Lung microvascular endothelial cell (primary cell): ENCODE data around the gene ITGB1. TPM values are rescaled to one million over a fixed set of nuclear protein-coding genes. Genes with fewer than 3 reads are reported as not detected.

ENCODE experiments used
- DNase-seq, 2 donors: peaks; one replicate each; pipeline versions ENCODE4 v3.0.0 to v3.0.0-alpha.2; 2010; ENCODE audit warnings: low read depth in 2 of 2
- total RNA-seq: library from RNA; depleted of rRNA; stranded (reverse); fragments of >200 nt; gene quantifications from 2 replicates; pipeline ENCODE4 v1.2.1, GENCODE V29; 2014

Gene ITGB1
- total RNA-seq, 1 donor from 2014 or later, result 1,017 TPM

- no peak for DNase-seq
These were observed 2.2 kb downstream of the ITGB1 start for GRCh38 chr10:32955790-32956189.

- peak in 1 of 2 donors; percentile 35 for DNase-seq
These were observed 2.7 kb downstream of the ITGB1 start for GRCh38 chr10:32955299-32955772.

GRCh38 chr10:32954545-32955298 is 3.3 kb downstream of the ITGB1 start:
- DNase-seq, result no peak

- no peak for DNase-seq
These were observed 4.0 kb downstream of the ITGB1 start for GRCh38 chr10:32954080-32954479.

- no peak for DNase-seq
These were observed 4.6 kb downstream of the ITGB1 start for GRCh38 chr10:32953277-32953927.

- no peak for DNase-seq
These were observed 5.3 kb downstream of the ITGB1 start for GRCh38 chr10:32952541-32953276.

- DNase-seq, result no peak
These were observed 5.9 kb downstream of the ITGB1 start for GRCh38 chr10:32952094-32952493.

GRCh38 chr10:32951111-32951510 is 6.9 kb downstream of the ITGB1 start:
- DNase-seq, result no peak

GRCh38 chr10:32950591-32951108 is 7.4 kb downstream of the ITGB1 start:
- DNase-seq, result no peak

- no peak for DNase-seq
These were observed 8.8 kb downstream of the ITGB1 start for GRCh38 chr10:32949221-32949678.

- DNase-seq, result no peak
These were observed 9.6 kb downstream of the ITGB1 start for GRCh38 chr10:32948451-32948850.

GRCh38 chr10:32947586-32947985 is 10.4 kb downstream of the ITGB1 start:
- DNase-seq, result no peak

GRCh38 chr10:32946108-32946507 is 11.9 kb downstream of the ITGB1 start:
- DNase-seq, result no peak

GRCh38 chr10:32943854-32944661 is 14.0 kb downstream of the ITGB1 start:
- no peak for DNase-seq

- DNase-seq, result no peak
These were observed 14.6 kb downstream of the ITGB1 start for GRCh38 chr10:32943395-32943794.

- DNase-seq, result no peak
These were observed 15.9 kb downstream of the ITGB1 start for GRCh38 chr10:32942081-32942480.

- no peak for DNase-seq
These were observed 16.7 kb downstream of the ITGB1 start for GRCh38 chr10:32941357-32941756.

GRCh38 chr10:32940321-32941301 is 17.4 kb downstream of the ITGB1 start:
- DNase-seq, result no peak

- no peak for DNase-seq
These were observed 18.5 kb downstream of the ITGB1 start for GRCh38 chr10:32939296-32940111.
